GM21619 (cell line): ENCODE measurements around the gene SLC38A10.

Experiments used
- ATAC-seq: cut with Tn5 transposase; IDR thresholded peaks from one replicate; pipeline ENCODE4 v1.9.1; 2021; ENCODE audit not compliant: unreplicated experiment

SLC38A10 gene

DNA sequence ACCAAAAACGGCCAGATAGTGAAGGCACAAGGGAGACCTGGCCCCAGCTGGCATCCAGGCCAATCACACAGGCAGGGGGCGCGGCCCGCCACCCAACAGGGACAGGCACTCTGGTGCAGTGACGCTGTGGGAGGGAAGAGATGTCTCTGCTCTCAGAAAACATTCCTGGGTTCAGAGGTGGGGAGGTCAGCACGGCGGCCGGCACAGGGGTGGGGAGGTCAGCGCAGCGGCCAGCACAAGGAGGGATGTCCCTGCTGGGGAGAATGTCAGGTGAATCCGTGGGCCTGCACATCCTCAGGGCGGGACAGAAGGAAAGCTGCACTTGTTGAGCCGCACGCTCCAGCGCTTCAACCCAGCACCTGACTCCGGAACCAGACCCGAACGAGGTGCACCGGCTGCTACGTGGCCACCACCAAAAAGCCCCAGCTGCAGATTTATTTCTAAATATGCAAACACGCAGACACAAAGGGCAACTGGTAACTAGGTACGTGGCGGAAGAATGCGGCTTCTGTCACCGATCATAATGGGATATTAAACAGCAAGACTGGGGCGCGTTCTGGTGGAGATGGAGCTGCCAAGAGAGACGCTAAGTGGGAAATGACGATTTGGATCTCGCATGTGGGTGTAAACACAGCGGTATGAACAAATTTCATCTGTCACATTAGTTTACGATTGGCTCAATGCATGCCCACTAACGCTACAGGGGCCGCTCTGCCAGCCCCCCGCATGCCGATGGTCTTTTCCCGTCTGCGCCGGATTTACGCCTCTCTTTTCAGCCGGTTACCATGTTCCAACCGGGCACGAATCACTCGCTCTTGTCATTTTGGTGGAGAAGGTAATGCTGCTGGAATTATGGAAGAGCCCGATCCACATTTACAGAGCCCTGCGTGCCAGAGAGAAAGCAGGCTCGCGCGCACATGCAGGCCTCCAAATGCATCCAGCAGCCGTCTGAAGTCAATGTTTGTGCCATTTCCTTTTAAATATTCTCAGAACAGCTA, 15.5 kb downstream of the SLC38A10 start:
- no peak for ATAC-seq

DNA sequence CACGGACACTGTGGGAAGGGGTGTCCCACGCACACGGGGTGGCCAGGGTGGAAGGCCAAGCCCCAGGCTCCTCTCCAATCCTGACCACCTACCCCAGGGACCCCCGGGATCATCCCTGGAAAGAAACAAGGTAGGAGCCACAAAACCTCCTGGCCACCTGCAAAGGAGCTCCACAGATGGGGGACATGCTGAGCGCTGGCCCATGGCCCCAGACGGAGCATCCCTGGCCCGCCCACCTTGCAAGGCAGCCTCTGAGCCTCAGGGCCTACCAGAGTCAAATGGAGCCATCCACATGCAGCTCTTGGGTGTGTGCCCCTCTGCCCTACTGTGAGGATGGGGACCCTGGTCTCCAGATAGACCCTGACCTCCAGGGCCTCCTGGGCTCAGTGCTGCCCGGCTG, 16.3 kb downstream of the SLC38A10 start:
- ATAC-seq: no peak

DNA sequence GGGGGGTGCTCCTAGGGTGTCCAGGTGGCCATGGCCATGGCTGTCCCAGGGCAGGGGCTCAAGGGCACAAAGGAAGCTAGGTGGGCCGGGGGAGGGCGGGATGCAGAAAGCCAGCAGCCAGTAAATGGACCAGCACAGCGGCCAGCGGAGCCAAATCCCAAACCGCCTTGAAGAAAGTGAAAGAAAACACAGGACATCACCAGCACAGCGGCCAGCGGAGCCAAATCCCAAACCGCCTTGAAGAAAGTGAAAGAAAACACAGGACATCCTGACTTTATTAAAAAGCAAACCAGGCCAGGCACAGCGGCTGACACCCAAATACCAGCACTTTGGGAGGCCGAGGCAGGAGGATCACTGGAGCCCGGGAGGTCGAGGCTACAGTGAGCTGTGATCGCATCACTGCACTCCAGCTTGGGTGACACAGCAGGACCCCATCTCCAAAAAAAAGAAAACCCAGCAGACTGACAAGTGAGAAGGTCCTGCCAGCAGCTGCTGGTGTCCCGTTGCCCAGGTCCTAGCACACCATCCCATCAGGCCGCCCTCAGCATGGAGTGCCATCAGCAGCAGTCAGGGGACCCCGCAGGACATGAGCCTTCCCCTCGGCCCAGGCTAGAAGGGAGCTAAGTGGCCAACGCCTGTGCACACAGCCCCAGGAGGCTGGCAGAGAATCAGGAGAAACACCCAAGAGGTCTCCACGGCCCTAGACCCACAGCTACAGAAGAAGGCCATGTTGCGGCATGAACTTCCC, 17.0 kb downstream of the SLC38A10 start:
- no peak for ATAC-seq

DNA sequence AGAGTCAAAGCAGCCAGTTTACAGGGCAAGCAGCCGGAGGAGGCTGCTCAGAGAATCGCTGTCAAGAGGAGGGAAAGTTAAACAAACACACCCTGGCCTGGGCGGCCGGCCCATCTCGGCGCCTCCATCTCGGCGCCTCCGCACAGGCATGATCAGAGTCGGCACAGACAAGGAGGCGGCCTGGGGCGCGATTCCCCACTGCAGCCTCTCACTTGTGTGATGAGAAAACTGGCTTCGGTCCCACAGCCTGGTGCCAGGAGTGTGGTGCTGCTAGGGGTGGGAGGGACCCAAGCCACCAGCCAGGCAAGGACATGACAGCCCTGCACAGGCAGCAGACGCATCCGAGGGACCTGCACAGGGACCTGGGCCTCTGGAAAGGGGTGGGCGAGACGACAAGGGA, 17.7 kb downstream of the SLC38A10 start:
- ATAC-seq: no peak

DNA sequence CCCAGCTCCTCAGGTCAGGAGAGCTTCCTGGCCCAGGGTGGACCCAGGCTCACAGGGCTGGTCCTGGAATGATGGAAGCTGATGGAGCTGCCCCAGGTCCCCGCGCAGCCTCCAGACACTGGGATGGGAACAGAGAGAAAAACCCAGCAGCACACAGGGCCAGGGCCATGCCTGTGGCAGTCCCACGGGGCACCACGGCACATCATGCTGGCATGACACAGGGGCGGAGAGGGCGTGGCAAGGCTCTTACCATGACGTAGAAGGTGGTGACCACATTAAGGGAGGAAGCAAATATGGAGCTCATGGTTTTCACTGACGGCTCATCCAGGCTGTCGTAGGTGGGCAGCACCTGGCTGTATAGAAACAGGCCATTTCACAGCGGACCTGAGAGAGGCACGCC, 18.3 kb downstream of the SLC38A10 start:
- ATAC-seq: no peak

DNA sequence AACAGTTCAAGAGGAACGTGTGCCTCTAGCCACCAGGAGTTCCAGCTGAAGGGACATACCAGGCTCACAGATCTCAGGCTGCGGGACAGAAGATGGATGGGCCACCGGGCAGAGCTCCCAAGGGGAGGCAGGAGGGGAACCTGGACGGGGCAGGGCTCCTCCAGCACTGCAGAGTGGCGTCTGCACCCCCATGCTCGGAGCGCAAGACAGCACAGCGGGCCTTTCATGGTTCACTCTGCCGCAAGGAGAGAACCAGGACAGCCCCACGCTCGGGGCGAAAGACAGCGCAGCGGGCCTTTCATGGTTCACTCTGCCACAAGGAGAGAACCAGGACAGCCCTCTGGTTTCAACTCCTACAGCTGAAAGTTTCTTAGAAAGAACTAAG, 20.6 kb downstream of the SLC38A10 start:
- no peak for ATAC-seq

DNA sequence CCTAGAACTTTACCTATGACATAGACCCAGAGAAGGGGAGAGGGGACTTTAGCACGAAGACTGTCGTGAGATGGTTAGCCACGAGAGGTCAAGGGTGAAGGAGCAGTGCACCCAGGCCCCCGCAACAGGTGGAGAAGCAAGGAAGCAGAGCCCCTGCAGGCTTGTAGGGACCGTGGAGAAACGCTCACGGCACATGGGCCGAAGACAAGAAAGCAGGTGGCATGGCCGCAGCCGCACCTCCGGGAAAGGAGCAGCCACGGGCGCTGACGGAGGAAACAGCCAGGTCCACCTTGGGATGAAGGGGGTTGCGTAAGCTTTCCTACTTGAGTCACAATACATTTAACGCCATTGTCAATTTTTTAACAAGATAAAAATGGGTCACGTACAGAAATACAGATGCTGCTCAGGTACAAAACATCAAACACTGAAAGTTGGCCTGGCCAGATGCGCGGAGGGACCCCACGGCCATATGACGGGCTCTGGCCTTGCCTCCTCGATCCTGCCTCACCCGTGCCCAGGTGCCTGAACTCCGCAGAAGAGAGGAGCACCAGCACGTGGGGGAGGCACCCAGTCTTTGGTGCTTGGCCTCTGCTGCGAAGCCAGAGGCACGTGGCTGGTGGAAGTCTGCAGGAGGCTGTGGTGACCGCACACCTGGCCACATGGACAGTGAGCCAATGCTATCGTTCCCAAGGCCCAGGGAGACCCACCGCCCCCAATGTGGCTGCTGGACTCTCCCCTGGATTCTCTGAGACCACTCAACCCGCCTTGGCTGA, 21.2 kb downstream of the SLC38A10 start:
- ATAC-seq: no peak

DNA sequence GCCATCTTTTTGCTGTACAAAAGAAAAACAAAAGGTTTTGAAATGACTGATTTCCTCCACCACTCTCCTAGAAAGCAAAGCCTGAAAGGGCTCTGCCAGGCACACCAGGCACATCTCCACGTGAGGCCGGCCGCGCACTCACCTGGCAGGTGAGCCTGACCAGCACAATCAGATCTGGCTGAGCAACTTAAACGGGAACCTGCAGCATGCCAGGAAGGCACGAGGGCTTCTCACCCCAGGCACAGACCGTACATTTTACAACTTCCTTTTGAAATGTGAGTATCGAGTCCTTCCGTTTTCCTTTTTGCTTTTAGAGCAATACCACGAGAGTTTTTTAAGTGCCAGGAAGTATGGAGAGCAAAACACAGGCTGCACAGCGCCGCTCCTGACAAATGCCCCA, 22.5 kb downstream of the SLC38A10 start:
- ATAC-seq: no peak

DNA sequence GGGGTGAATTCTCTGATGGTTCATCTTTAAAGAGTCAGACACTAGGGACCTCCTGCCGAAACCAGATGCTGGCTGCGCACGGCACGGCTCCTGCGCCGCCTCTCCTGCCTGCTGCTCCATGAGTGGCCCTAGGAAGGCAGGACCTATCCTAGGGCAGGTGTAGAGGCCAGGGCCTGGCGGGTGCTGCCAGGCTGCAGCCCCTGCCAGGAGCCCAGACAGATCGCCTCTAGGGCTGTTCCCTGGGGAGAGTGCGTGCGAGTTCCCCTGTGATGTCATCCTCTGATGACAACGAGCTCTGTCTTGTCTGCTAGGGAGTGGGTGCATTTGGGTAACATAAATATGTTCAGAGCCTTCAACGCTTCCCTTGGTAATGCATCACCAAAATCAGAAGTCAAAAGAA, 23.9 kb downstream of the SLC38A10 start:
- ATAC-seq: no peak

DNA sequence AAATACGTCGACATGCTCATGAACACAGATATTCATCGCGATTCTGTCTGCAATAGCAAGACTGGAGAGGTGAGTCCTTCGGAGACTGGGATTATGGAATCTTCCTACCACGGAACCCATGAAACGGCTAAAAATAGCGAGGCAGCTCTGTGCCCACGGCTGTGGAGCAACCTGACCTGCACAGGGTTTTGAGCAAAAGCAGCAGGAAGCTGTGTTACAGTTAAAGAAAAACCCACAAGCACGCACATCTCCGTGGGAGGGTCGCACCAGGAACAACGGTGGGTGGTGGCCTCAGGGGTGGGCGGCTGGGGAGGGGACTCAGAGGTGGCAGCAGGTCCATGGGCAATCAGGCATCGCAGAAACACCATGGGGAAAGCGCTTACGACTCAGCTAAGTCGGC, 24.8 kb downstream of the SLC38A10 start:
- no peak for ATAC-seq

DNA sequence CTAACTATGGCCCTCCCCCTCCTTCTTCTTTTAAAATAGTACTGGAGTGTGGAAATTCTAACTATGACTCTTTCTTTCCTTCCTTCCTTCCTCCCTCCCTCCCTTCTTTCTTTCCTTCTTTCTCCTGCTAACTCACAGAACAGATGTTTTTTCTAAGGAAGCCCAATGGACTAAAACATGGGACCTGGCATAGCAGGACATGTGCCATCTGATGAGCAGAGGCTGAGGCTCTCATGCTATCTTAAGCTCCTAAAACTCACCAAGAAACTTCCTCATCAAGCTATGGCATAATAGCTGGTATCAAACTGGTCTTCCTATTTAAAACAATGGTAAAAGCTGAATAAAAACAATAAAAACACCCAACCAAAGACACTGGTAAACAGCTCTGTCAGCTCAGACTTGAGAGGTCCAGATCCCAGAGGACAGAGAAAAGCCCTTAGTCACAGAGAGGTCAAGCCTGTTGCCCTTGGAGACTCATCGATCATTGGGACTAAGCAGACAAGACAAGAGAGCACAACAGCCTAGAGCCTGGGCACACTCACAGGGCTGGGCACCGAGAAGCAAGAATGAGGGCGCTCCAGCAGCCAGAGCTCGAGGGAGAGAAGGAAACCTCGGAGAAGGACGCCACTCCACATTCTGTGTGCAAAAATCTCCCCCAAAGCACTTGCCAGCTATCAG, 27.6 kb downstream of the SLC38A10 start:
- ATAC-seq: no peak

DNA sequence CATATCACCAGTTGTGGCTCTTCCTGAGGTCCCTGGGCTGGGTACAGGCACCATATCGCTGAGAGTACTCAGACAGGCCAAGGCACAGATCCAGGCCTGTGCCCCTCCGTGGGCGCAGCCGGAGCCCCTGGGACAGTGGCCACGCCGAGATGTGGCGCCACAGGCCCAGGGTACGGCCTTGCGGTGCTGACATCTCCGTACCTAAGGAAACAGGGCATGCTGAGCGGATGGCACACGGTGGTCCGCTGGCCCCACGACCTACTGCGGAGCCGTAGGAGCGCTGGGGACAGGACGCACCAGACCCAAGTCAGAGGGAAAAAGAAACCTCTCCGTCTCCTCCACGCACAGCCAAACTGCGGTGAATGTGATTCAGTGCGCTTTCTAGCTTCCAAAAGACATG, 29.5 kb downstream of the SLC38A10 start:
- no peak for ATAC-seq

DNA sequence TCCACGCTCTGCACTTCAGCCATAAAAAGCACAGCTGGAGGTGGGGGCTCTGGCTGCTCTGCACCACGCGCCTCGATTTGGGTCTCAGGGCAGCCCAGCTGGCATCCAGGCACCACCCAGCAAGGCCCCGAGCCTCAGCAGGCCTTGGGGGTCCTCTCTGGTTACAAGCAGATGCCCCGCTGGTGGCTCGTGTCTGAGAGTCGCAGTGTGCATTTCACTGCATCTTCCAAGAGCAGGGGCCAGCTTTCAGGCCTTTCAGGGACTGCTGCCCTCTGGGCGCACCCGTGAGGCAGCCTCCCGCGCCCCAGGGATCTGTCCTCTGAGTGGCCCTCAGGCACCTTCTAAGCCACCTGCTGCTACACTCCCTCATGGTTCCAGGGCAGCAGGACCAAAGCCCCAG, 30.5 kb downstream of the SLC38A10 start:
- ATAC-seq: no peak

DNA sequence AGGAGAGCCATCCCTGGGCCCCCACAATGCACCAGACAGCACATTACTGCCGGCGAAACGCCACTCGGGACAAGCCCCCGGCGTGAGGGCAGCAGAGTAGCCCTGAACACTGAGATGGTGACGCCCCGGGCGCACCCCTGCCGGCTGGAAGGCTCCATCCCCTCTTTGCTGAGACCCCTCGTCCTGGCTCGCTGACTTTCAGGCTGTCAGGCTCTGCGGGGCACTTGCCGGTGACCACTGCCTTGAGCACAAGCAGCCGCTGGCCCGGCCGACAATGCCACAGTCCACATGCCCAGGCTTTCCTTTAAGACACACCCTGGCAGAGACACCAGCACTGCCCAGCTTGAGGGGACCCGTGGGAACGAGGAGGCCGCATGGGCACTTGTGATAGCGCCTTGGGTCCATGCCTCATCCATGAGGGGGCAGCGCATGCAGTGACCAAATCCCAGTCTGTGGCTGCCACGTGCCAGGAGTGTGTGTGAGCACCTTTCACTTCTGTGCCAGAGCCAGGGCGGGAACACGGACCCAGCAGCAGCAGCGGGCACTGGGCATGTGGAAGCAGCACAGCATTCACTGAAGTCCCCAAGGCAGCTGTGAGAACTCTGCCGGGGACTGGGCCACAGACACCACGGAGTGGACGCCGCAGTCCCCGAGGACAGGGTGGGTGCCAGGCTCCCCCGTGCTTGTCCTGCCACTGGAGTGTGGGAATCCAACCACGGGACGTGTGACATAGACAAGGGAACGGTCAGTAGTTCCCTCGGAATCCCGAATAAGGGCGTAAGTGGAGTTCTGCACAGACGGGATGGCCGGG, 31.5 kb downstream of the SLC38A10 start:
- ATAC-seq: no peak

DNA sequence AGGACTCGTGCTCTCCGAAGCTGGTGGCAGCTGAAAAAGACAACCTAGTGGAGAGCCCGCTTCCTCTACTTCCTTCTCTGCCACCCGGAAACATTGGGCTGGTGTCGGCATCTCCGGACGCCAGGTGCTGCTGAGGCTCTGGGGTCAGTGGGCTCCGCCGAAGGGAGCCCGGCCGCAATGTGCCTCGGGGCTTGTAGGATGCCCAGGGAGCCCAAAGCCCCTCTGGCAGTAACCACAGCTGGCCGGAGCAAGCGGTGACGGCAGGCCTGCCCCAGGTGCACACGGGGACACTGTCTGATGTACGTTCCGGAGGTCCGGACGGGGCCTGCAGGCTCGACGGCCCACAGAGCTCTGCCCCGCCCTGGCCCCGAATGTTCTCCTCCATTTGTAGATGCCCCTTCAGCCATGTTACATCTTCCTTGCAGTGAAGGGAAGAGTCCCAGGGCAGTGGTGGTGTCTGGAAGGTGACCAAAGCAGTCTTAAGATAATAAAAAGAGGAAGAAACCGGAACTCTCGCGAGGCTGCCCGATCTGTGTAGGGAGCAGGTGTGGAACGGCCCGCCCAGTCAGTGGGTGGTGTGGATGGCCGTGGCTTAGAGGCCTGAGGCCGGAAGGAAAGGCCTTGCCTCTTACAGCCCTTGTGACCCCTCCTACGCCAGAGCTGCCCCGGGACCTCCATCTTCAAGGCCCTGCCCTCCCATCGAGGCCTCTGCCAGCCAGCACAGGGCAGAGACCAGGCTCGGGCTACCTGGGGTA, 33.3 kb downstream of the SLC38A10 start:
- ATAC-seq: no peak

DNA sequence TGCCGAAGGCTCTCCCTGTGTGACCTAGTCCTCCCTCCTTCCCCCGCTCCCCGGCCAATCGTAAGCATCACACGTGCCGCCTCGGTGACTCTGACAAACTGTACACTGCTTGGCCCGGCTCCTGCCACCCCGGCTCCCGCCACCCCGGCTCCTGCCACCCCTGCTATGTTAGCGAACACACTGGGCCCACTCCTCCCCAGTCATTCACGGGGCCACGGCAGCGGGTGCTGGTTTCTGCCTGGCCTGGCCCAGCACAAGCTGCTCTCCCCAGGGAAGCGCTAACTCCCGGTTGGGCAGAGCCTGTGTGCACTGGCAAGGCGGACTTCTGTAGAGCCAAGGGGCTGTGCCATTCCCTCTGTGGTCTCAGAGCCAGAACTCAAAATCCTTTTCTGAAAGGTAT, 34.0 kb downstream of the SLC38A10 start:
- no peak for ATAC-seq

DNA sequence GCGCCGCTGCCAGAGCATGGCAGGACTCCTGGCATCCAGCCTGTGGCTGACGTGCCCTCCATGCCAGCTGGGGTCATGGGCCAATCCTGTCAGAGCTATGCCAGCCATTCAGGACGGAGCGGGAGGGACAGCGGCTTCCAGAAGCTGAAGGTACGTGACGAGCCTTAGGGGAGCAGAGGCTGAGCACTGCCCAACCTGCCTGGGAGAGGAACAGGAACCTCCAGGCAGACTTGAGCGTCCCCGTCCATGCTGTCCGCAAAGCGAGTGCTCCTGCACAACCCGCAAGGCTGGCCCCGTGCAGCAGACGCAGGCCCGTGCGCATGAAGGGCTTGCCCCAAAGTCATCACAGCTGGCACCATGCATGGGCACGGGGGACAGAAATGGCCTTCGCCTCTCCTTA, 34.5 kb downstream of the SLC38A10 start:
- ATAC-seq: no peak

DNA sequence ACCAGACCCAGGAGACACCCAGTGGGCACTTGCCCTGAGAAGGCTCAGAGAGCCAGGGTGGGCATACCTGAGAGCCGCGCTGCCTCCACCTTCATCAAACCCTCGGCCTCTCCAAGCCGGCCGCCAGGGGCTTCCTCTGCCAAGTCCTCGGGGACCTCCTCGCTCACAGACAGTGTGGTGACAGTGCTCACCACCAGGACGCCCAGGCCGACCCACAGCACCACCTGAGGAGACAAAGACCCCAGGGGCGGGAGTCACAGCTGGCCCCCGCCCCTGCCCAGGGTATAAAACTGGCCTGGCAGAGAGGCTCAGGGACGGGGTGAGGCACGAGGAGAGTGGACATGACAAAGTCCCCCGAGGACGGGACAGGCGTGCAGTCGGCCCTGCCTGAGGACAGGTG, 34.9 kb downstream of the SLC38A10 start:
- no peak for ATAC-seq

DNA sequence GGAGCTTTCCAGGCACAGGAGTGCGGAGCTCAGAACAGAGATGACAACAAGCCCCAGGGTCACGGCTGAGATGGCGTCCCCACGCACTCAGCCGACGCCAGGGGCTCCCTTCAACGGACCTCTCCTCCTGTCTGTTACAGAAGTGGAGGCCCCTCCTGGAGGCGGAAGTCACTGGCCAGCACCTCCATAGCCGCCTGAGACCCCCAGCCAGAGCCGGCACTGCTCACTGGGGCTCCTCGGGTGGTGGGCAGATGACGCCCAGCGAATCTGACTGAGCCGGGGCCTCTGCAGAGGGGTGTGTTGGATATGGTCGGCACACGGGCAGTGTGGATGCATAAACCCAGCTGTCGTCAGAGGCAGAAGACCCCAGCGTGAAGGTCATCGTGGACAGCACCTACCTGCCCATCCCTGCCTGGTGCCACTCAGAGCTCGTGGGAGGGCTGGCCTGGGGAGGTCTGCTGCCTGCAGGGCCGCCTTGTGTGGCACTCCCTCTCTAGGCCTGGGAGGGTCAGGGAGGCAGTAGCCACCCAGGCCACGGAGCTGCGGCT, 36.0 kb downstream of the SLC38A10 start:
- no peak for ATAC-seq
